ENCODE measurements around the gene MX1. TPM values are rescaled to one million over a fixed set of nuclear protein-coding genes. Genes with fewer than 3 reads are reported as not detected.
A peak's percentile ranks its signal among the peaks of the same experiment; 100 is the strongest.

Gene MX1
- total RNA-seq, 4 donors from 2014 or later: 27.3 to 82.2 (median 61.9) TPM

DNA sequence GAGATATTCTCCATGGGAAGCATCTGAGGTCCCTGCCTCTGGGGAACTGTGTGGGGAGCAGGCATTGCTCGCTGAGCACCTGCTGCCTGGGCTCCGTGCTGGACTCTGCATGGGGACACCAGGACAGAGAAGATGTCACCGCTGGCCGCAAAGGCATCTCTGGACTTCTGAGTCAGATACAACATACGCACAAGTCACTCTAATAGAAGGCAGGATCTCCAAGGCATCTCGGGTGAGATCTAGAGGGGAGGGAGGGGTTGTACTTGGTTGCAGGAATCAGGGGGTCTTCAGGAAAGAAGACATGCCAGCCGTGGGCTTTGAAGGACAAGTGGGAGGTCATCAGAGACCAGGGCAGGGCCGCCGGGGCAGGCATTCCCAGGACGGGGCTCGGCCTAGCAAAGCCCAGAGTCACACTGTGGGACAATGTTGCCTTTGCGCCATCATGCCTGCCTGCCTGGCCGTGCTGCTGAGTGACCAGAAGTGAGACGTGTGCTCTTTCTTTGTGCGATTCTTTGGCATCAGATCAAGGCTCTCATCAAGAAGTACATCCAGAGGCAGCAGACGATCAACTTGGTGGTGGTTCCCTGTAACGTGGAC lies 35.9 kb upstream of the MX1 start:
- no peaks in the 10 kb centered on the region for H3K36me3 ChIP-seq
- H3K4me1 ChIP-seq: no peaks in the 10 kb centered on the region
- intact Hi-C loops (cut with DNase I; ENCODE audit: low total_unique reads) (no loop called here), in situ Hi-C loops (cut with MboI; ENCODE audit: low pct_ligation_motif_present in 1 of 4, low pct_unique_long_range_greater_than_20kb in 1 of 4, low sequenced_read_pairs in 3 of 4) (no loop called here)
- no peak for TF ChIP-seq POLR2AphosphoS5 (IDR thresholded peaks at IDR 0.05)
- TF ChIP-seq, protein P1, sequence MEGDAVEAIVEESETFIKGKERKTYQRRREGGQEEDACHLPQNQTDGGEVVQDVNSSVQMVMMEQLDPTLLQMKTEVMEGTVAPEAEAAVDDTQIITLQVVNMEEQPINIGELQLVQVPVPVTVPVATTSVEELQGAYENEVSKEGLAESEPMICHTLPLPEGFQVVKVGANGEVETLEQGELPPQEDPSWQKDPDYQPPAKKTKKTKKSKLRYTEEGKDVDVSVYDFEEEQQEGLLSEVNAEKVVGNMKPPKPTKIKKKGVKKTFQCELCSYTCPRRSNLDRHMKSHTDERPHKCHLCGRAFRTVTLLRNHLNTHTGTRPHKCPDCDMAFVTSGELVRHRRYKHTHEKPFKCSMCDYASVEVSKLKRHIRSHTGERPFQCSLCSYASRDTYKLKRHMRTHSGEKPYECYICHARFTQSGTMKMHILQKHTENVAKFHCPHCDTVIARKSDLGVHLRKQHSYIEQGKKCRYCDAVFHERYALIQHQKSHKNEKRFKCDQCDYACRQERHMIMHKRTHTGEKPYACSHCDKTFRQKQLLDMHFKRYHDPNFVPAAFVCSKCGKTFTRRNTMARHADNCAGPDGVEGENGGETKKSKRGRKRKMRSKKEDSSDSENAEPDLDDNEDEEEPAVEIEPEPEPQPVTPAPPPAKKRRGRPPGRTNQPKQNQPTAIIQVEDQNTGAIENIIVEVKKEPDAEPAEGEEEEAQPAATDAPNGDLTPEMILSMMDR (IDR thresholded peaks at IDR 0.05): no peak
- TF ChIP-seq EP300 (IDR thresholded peaks at IDR 0.05; ENCODE audit: low read depth): no peak
- no peak for TF ChIP-seq POLR2A (IDR thresholded peaks at IDR 0.05)
- no peak for DNase-seq
- no peak overlapping the region for H3K27ac ChIP-seq
- no peak overlapping the region for H3K4me3 ChIP-seq
- H3K9me3 ChIP-seq: no peaks in the 10 kb centered on the region
- WGBS, 2 donors (ENCODE audit: low coverage in 1 of 2): 83 to 92% methylated on average over 1 to 17 of the region's 17 CpGs
- H3K27me3 ChIP-seq: no peaks in the 10 kb centered on the region

DNA sequence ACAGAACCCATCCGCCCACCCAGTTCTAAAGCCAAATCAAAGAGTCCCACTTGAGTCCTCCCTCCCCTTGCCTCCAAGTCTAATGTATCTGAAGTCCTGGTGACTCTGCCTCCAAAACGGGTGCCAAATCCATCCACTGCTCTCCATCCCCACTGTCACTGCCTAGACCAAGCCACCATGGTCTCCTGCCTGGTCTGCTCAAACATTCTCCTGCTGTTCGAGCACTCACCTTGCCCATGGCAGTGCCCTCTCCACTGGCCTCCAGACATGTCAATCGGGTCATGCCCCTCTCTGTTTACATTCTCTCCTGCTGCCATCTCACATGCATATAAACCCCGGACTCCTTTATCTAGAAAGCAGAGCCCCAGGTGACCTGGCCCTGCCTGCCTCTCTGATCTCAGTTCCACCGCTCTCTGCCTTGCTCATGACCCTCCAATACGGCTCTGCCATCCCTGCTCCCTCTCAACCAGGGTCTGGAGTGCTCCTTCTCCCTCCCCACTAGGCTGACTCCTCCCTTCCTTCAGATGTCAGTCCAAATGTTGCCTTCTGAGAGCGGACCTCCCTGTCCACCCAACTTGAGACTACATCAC lies 32.1 kb upstream of the MX1 start:
- H3K9me3 ChIP-seq: no peaks in the 10 kb centered on the region
- no peaks in the 10 kb centered on the region for H3K27me3 ChIP-seq
- no peak overlapping the region for H3K4me3 ChIP-seq
- in situ Hi-C loops (cut with MboI; ENCODE audit: low pct_ligation_motif_present in 1 of 4, low pct_unique_long_range_greater_than_20kb in 1 of 4, low sequenced_read_pairs in 3 of 4): no loop called here
- TF ChIP-seq POLR2AphosphoS5 (IDR thresholded peaks at IDR 0.05): no peak
- no peak for TF ChIP-seq POLR2A (IDR thresholded peaks at IDR 0.05)
- no peak for TF ChIP-seq EP300 (IDR thresholded peaks at IDR 0.05; ENCODE audit: low read depth)
- TF ChIP-seq, protein P1 (IDR thresholded peaks at IDR 0.05): no peak
- intact Hi-C loops (cut with DNase I; ENCODE audit: low total_unique reads): no loop called here
- WGBS, 2 donors (ENCODE audit: low coverage in 1 of 2): 90 to 100% methylated on average over 1 to 8 of the region's 8 CpGs
- no peak overlapping the region for H3K27ac ChIP-seq
- DNase-seq: no peak
- peaks cover 0 to 4% (median 0%) of the 10 kb centered on the region in 4 donors for H3K4me1 ChIP-seq
- H3K36me3 ChIP-seq: no peaks in the 10 kb centered on the region

DNA sequence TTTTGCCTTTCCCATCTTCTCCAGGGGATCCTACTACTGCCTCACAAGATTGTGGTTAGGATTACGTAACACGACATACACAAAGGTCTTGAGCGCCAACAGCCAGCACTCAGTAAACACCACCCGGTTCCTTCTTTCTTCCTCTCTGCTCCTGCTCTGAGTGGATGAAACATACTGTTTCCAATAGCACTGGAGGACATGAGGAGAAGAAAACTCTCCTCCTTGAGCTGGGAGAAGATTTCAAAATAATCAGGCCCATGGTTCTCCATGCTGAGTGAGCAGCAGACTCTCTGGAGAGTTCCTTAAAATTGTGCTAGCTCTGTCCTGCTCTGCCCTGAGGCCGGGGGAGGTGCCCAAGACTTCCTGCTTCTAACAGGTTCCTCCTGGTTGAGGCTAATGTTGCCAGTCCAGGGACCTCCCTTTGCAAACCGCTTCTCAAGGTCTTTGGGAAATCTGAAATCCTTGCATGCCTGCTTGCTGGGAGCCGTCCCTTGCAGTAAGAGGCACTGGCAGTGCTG lies 29.4 kb upstream of the MX1 start:
- no peaks in the 10 kb centered on the region for H3K36me3 ChIP-seq
- H3K4me3 ChIP-seq: no peak overlapping the region
- peaks cover 0 to 4% (median 0%) of the 10 kb centered on the region in 4 donors for H3K4me1 ChIP-seq
- no peaks in the 10 kb centered on the region for H3K27me3 ChIP-seq
- H3K9me3 ChIP-seq: no peaks in the 10 kb centered on the region
- no peak for TF ChIP-seq POLR2AphosphoS5 (IDR thresholded peaks at IDR 0.05)
- intact Hi-C loops (cut with DNase I; ENCODE audit: low total_unique reads): no loop called here
- WGBS, 2 donors (ENCODE audit: low coverage in 1 of 2): 60% methylated on average over 7 of the region's 7 CpGs; no CpG with 5 or more reads in 1 of the 2 donors
- in situ Hi-C loops (cut with MboI; ENCODE audit: low pct_ligation_motif_present in 1 of 4, low pct_unique_long_range_greater_than_20kb in 1 of 4, low sequenced_read_pairs in 3 of 4): no loop called here
- H3K27ac ChIP-seq: peak overlapping the region in 1 of 4 donors; percentile 18
- DNase-seq: peak; percentile 45

DNA sequence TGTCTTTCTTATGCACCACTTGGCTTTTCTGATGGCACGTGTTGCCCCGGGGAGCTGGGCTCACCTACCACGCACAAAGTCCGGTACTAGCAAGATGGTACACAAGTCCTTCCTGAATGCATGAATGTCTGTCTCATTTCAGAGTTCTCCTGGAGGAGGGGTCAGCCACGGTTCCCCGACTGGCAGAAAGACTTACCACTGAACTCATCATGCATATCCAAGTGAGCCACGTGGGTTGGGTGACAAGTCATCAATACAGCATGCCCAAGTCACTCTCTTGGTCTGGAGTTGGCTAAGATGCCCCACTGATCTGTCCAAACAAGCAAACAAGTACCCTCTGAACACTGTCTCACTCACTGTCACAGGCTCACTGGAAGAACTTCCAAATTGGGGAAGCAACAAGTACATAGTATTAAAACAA lies 28.6 kb upstream of the MX1 start:
- in situ Hi-C loops (cut with MboI; ENCODE audit: low pct_ligation_motif_present in 1 of 4, low pct_unique_long_range_greater_than_20kb in 1 of 4, low sequenced_read_pairs in 3 of 4) (no loop called here), intact Hi-C loops (cut with DNase I; ENCODE audit: low total_unique reads) (no loop called here)
- 83% methylated on average over 7 of the region's 7 CpGs; no CpG with 5 or more reads in 1 of the 2 donors for WGBS, 2 donors (ENCODE audit: low coverage in 1 of 2)
- H3K27ac ChIP-seq: peak overlapping the region in 1 of 4 donors; percentile 18
- no peaks in the 10 kb centered on the region for H3K36me3 ChIP-seq
- H3K4me1 ChIP-seq: peaks cover 0 to 4% (median 0%) of the 10 kb centered on the region in 4 donors
- no peak overlapping the region for H3K4me3 ChIP-seq
- TF ChIP-seq POLR2A (IDR thresholded peaks at IDR 0.05): no peak
- TF ChIP-seq, protein P1 (IDR thresholded peaks at IDR 0.05): no peak
- no peak for TF ChIP-seq EP300 (IDR thresholded peaks at IDR 0.05; ENCODE audit: low read depth)
- TF ChIP-seq POLR2AphosphoS5 (IDR thresholded peaks at IDR 0.05): no peak
- no peaks in the 10 kb centered on the region for H3K27me3 ChIP-seq
- no peaks in the 10 kb centered on the region for H3K9me3 ChIP-seq
- DNase-seq: no peak
